H1 (cell line): Measurements from ENCODE around the gene BTRC. TPM values are rescaled to one million over a fixed set of nuclear protein-coding genes. Genes with fewer than 3 reads are reported as not detected.

Source experiments
- CTCF ChIA-PET: fragments of 300-600 bp; sonication (Branson Sonifier 250); formaldehyde crosslinking; loops from one replicate; lab custom pipeline; 2021; ENCODE audit not compliant: partially characterized antibody; lab: Charles Lee
- POLR2A ChIA-PET: fragments of 300-600 bp; sonication (Branson Sonifier 250); formaldehyde crosslinking; loops from one replicate; lab custom pipeline; 2021; ENCODE audit warnings: inconsistent platforms; ENCODE audit not compliant: partially characterized antibody; lab: Charles Lee
- DNase-seq, 2 experiments: peaks; one replicate each; pipeline versions ENCODE4 v3.0.0 to v3.0.0-alpha.2; 2010 to 2022; ENCODE audit warnings: low spot score in 2 of 2, low read depth in 1 of 2, mixed read lengths in 1 of 2
- FAIRE-seq: peaks from 2 replicates; lab custom pipeline; 2011; peaks lifted over from hg19 to GRCh38; lab: Jason Lieb, UNC
- H2AFZ ChIP-seq: 2 replicates; pipeline ENCODE4 v1.8.1; 2012; ENCODE audit warnings: low read length, inconsistent platforms
- H2AK5ac ChIP-seq: 2 replicates; pipeline ENCODE4 v1.6.1; 2013; ENCODE audit warnings: low read depth, low read length
- H2BK120ac ChIP-seq: replicated peaks from 2 replicates; pipeline ENCODE3; 2013; ENCODE audit warnings: low read depth, low read length, inconsistent platforms
- H2BK12ac ChIP-seq: 2 replicates; pipeline ENCODE4 v1.6.1; 2013; ENCODE audit warnings: low read depth, low read length
- H2BK15ac ChIP-seq: 2 replicates; pipeline ENCODE4 v1.6.1; 2013; ENCODE audit warnings: low read length
- H2BK20ac ChIP-seq: 2 replicates; pipeline ENCODE4 v1.6.1; 2013; ENCODE audit warnings: low read length
- H2BK5ac ChIP-seq: 2 replicates; pipeline ENCODE4 v1.6.1; 2013; ENCODE audit warnings: low read depth, low read length
- H3K14ac ChIP-seq: 2 replicates; pipeline ENCODE4 v1.6.1; 2013; ENCODE audit warnings: inconsistent platforms; ENCODE audit not compliant: insufficient read length
- H3K18ac ChIP-seq: 2 replicates; pipeline ENCODE4 v1.6.1; 2013; ENCODE audit warnings: low read length; ENCODE audit errors: extremely low read depth
- H3K23ac ChIP-seq: 2 replicates; pipeline ENCODE4 v1.6.1; 2013; ENCODE audit warnings: inconsistent platforms; ENCODE audit not compliant: insufficient read length
- H3K23me2 ChIP-seq: 2 replicates; pipeline ENCODE4 v1.6.1; 2013; ENCODE audit warnings: low read depth, low read length
- H3K27ac ChIP-seq: 2 replicates; pipeline ENCODE4 v1.6.1; 2011; ENCODE audit warnings: low read depth, low read length, inconsistent platforms
- H3K27me3 ChIP-seq, 4 experiments: replicated peaks in 1 of 4; 1 replicate in 1 of 4; 2 replicates in 3 of 4; pipeline versions ENCODE4 v1.6.1 to v1.8.1; 2011 to 2013; ENCODE audit warnings: low read length in 3 of 4, mild to moderate bottlenecking in 3 of 4, inconsistent platforms in 2 of 4, mixed read lengths in 2 of 4, moderate library complexity in 1 of 4; ENCODE audit not compliant: control insufficient read depth in 3 of 4, insufficient read depth in 3 of 4; ENCODE audit errors: extremely low read depth in 1 of 4
- H3K36me3 ChIP-seq, 4 experiments: 2 replicates each; pipeline versions ENCODE4 v1.6.1 to v1.8.1; 2011 to 2013; ENCODE audit warnings: mild to moderate bottlenecking in 4 of 4, low read length in 3 of 4, moderate library complexity in 2 of 4, control low read depth in 1 of 4, inconsistent platforms in 1 of 4; ENCODE audit not compliant: insufficient read depth in 4 of 4, control insufficient read depth in 2 of 4
- H3K4ac ChIP-seq: replicated peaks from 2 replicates; pipeline ENCODE3; 2013; ENCODE audit warnings: low read length, low read depth, mixed read lengths, inconsistent platforms; ENCODE audit not compliant: insufficient read length
- H3K4me1 ChIP-seq, 4 experiments: replicated peaks in 1 of 4; 1 replicate in 1 of 4; 2 replicates in 3 of 4; pipeline versions ENCODE4 v1.6.1 to v1.8.1; 2011 to 2013; ENCODE audit warnings: low read length in 3 of 4, inconsistent platforms in 2 of 4, mixed read lengths in 1 of 4; ENCODE audit not compliant: insufficient read depth in 4 of 4, control insufficient read depth in 3 of 4
- H3K4me2 ChIP-seq, 2 experiments: 2 replicates each; pipeline versions ENCODE4 v1.6.1 to v1.8.1; 2011 to 2013; ENCODE audit warnings: low read depth in 2 of 2, low read length in 2 of 2, control low read depth in 1 of 2, inconsistent platforms in 1 of 2, mild to moderate bottlenecking in 1 of 2; ENCODE audit not compliant: insufficient read depth in 1 of 2
- H3K4me3 ChIP-seq, 4 experiments: fragments of 200-600, 300-600 bp in 1 of 4; sonication (generic), shearing (Covaris generic), sonication (Bioruptor Twin) in 1 of 4; 2 replicates each; pipeline versions ENCODE4 v1.5.1 to v1.8.1; 2011 to 2016; ENCODE audit warnings: low read length in 4 of 4, low read depth in 3 of 4, control low read depth in 2 of 4, inconsistent platforms in 2 of 4, mild to moderate bottlenecking in 2 of 4, mixed read lengths in 1 of 4, moderate library complexity in 1 of 4; ENCODE audit not compliant: insufficient read depth in 2 of 4; ENCODE audit errors: extremely low read depth in 1 of 4
- H3K56ac ChIP-seq: replicated peaks from 2 replicates; pipeline ENCODE3; 2013; ENCODE audit warnings: low read depth, mild to moderate bottlenecking, mixed read lengths, low read length, inconsistent platforms; ENCODE audit not compliant: insufficient read length
- H3K79me1 ChIP-seq: 2 replicates; pipeline ENCODE4 v1.6.1; 2013; ENCODE audit warnings: low read depth, low read length, control low read depth
- H3K79me2 ChIP-seq, 2 experiments: 2 replicates each; pipeline versions ENCODE4 v1.6.1 to v1.8.1; 2012 to 2013; ENCODE audit warnings: low read length in 2 of 2, mild to moderate bottlenecking in 2 of 2, inconsistent platforms in 1 of 2; ENCODE audit not compliant: insufficient read depth in 2 of 2, control insufficient read depth in 1 of 2
- H3K9ac ChIP-seq, 4 experiments: replicated peaks in 1 of 4; 1 replicate in 1 of 4; 2 replicates in 3 of 4; pipeline versions ENCODE4 v1.6.1 to v1.8.1; 2011 to 2013; ENCODE audit warnings: low read depth in 3 of 4, low read length in 3 of 4, control low read depth in 2 of 4, mild to moderate bottlenecking in 2 of 4, moderate library complexity in 2 of 4, inconsistent platforms in 1 of 4; ENCODE audit errors: extremely low read depth in 1 of 4
- H3K9me3 ChIP-seq, 2 experiments: 2 replicates each; pipeline versions ENCODE4 v1.6.1 to v1.8.1; 2012 to 2013; ENCODE audit warnings: mild to moderate bottlenecking in 2 of 2, moderate library complexity in 2 of 2, control low read depth in 1 of 2, inconsistent platforms in 1 of 2, low read depth in 1 of 2, low read length in 1 of 2, mixed read lengths in 1 of 2; ENCODE audit not compliant: insufficient read depth in 2 of 2
- H4K20me1 ChIP-seq, 2 experiments: replicated peaks in 1 of 2; 2 replicates each; pipeline versions ENCODE3 to v1.8.1; 2011 to 2013; ENCODE audit warnings: inconsistent platforms in 2 of 2, low read length in 2 of 2, mild to moderate bottlenecking in 1 of 2; ENCODE audit not compliant: insufficient read depth in 2 of 2, control insufficient read depth in 1 of 2
- H4K5ac ChIP-seq: 2 replicates; pipeline ENCODE4 v1.6.1; 2013; ENCODE audit warnings: low read length, low read depth, mixed read lengths, inconsistent platforms; ENCODE audit not compliant: insufficient read length
- H4K8ac ChIP-seq: 2 replicates; pipeline ENCODE4 v1.8.0; 2013; ENCODE audit warnings: mild to moderate bottlenecking, moderate library complexity, low read length, inconsistent platforms; ENCODE audit not compliant: insufficient read depth; ENCODE audit errors: extremely low read depth
- H4K91ac ChIP-seq: replicated peaks from 2 replicates; pipeline ENCODE3; 2013; ENCODE audit warnings: low read length, mixed read lengths, inconsistent platforms; ENCODE audit not compliant: insufficient read length
- JUN ChIP-seq: IDR thresholded peaks from 2 replicates; pipeline ENCODE4 v1.6.1; 2011; ENCODE audit warnings: low read depth, mild to moderate bottlenecking, improper control_type of control experiment, low read length
- KDM1A ChIP-seq: fragments of 200-600, 300-600 bp; sonication (generic); IDR thresholded peaks from 2 replicates; pipeline ENCODE4 v1.7.1; 2016; ENCODE audit warnings: mild to moderate bottlenecking, low read length, borderline replicate concordance
- WGBS, 2 experiments: shearing (Covaris generic) in 1 of 2; methylation state at CpG; one replicate each; pipeline versions ENCODE4 v1.1.6 to v1.1.7; 2013 to 2015; ENCODE audit warnings: low lambda C conversion rate in 2 of 2, mixed read lengths in 2 of 2, inconsistent platforms in 1 of 2, low coverage in 1 of 2, missing lambda C conversion rate in 1 of 2; ENCODE audit not compliant: insufficient replicate concordance in 2 of 2, insufficient coverage in 1 of 2, insufficient read length in 1 of 2; ENCODE audit errors: extremely low coverage in 1 of 2, missing lambda C conversion rate in 1 of 2; 5-methylcytosine and 5-hydroxymethylcytosine counted together
- polyA plus RNA-seq, 7 experiments: library from polyadenylated mRNA; depleted of rRNA in 3 of 7; stranded (reverse) in 5 of 7; unstranded in 2 of 7; fragments of >200 nt in 5 of 7; fragments of 200-250 nt in 2 of 7; gene quantifications; 1 replicate in 5 of 7; 2 replicates in 1 of 7; 4 replicates in 1 of 7; pipeline versions ENCODE4 v1.2.1 to v1.2.3, GENCODE V29; 2011 to 2013; ENCODE audit warnings: missing spikeins in 2 of 7, mixed read lengths in 2 of 7
- total RNA-seq: library from RNA; stranded (reverse); fragmentation: NEBNext Ultra II Directional; extraction: Animal tissue kit (Norgen Biotek cat#: 25700); gene quantifications from 2 replicates; pipeline ENCODE4 v1.2.1, GENCODE V29; 2021

The BTRC gene
- total and polyA plus RNA-seq, 2 of the 8 experiments (the other 6 are each of a cell fraction or from before 2014, with no cell fraction given), result 9.9 to 24.7 TPM

DNA sequence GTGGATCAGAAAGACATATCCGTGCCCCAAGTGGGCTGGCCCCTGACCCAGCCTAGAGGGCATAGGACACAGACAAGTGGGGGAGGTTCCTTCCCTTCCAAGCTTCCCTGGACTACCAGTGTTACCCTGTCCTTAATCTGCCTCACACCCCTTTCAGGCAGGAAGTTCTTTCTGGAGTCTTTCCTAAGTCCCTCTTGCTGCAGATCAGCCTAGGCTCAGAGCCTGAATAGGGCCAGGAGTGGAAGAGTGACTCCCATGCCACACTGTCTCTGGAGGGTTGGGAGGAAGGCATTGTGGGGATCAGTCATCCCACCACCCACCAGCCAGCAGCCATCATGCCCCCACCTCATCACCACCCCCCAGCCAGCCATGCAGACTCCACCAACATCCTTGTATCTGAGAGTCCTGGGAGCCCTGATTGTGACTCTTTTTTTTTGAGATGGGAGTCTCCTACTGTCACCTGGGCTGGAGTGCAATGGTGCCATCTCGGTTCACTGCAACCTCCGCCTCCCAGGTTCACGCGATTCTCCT, 211.5 kb downstream of the BTRC start:
- Histone ChIP-seq H4K8ac (no peak overlapping the region), H3K27ac (no peak overlapping the region), H3K4me3 (no peak overlapping the region), H3K27me3 (peaks cover 2 to 43% (median 36%) of the 10 kb centered on the region in 4 experiments), H3K4me1 (peaks cover 0 to 11% (median 7%) of the 10 kb centered on the region in 4 experiments; a peak in 4 of 7 replicates), H4K5ac (no peak overlapping the region), H2AFZ (no peak overlapping the region), H3K36me3 (no peaks in the 10 kb centered on the region), H4K91ac (no peak overlapping the region), H3K23me2 (peaks cover 9% of the 10 kb centered on the region), H3K79me1 (no peaks in the 10 kb centered on the region), H2BK5ac (no peak overlapping the region), H3K14ac (no peak overlapping the region), H3K23ac (no peak overlapping the region), H2BK120ac (no peak overlapping the region), H3K9me3 (no peaks in the 10 kb centered on the region), H3K79me2 (no peaks in the 10 kb centered on the region), H2BK20ac (no peak overlapping the region), H3K4ac (no peak overlapping the region), H2BK15ac (no peak overlapping the region), H3K18ac (no peak overlapping the region), H3K9ac (no peak overlapping the region), H3K4me2 (no peak overlapping the region; a peak in 1 of 4 replicates), H4K20me1 (peaks cover 0 to 4% of the 10 kb centered on the region in 2 experiments), H2AK5ac (no peak overlapping the region), H3K56ac (no peak overlapping the region), H2BK12ac (no peak overlapping the region)
- 90% methylated on average over 5 of the region's 5 CpGs; no CpG with 5 or more reads in 1 of the 2 experiments for WGBS, 2 experiments
- DNase-seq (no peak), FAIRE-seq (no peak)
- ChIA-PET CTCF (interaction anchor here (0.8 to 1.7 kb wide), 3 partner anchors 17 to 351 kb away, joined by 3 to 16 read pairs (median 3); no protein-coding TSS in a partner anchor), POLR2A (interaction anchor here (1.5 kb wide), 1 partner anchor 12 kb away, joined by 3 read pairs; no protein-coding TSS in a partner anchor)
- TF ChIP-seq JUN (no peak), KDM1A (peak; percentile 94; the same call in 1 of the 2 replicates)
